ENCODE results near the gene DDX49. TPM values are rescaled to one million over a fixed set of nuclear protein-coding genes. Genes with fewer than 3 reads are reported as not detected.

Gene DDX49
- total RNA-seq, 4 donors from 2014 or later: 47.0 to 80.7 (median 60.6) TPM

- no peak for TF ChIP-seq CTCF (IDR thresholded peaks at IDR 0.05)
- TF ChIP-seq POLR2A (IDR thresholded peaks at IDR 0.05): no peak
- Histone ChIP-seq H3K27me3 (peaks cover 7 to 59% (median 14%) of the 10 kb centered on the region in 4 donors), H3K9me3 (no peaks in the 10 kb centered on the region), H3K4me1 (peaks cover 10 to 32% (median 21%) of the 10 kb centered on the region in 3 donors), H3K27ac (no peak within 1 kb of the TSS), H3K4me3 (peak within 1 kb of the TSS in 3 of 4 donors; percentile 31 to 62 (median 45)), H3K36me3 (peaks cover 8 to 27% (median 14%) of the 10 kb centered on the region in 3 donors)
- no peak for DNase-seq
- WGBS, 2 donors: no CpG with 5 or more reads among the region's 89 CpGs
- intact Hi-C loops (cut with DNase I): no loop called here
These were observed 23.6 kb upstream of the DDX49 start, which contains the start of gene CERS1 for GRCh38 chr19:18895824-18896341. TSS of gene CERS1 (minus strand) at chr19:18896158. CDS start at chr19:18896072, 86 bp downstream.

GRCh38 chr19:18896421-18896841, 23.1 kb upstream of the DDX49 start:
- no peak for DNase-seq
- WGBS, 2 donors: 20 to 40% methylated on average over 1 to 2 of the region's 33 CpGs
- peaks cover 7 to 59% (median 14%) of the 10 kb centered on the region in 4 donors for H3K27me3 ChIP-seq
- no peak overlapping the region for H3K27ac ChIP-seq
- peaks cover 10 to 32% (median 21%) of the 10 kb centered on the region in 3 donors for H3K4me1 ChIP-seq
- TF ChIP-seq POLR2A (IDR thresholded peaks at IDR 0.05) (no peak), CTCF (IDR thresholded peaks at IDR 0.05) (peak in 1 of 6 experiments; percentile 12)
- intact Hi-C loops (cut with DNase I): no loop called here
- H3K4me3 ChIP-seq: peak overlapping the region in 2 of 4 donors; percentile 45 to 62
- H3K36me3 ChIP-seq: peaks cover 8 to 32% (median 14%) of the 10 kb centered on the region in 3 donors
- H3K9me3 ChIP-seq: no peaks in the 10 kb centered on the region

- intact Hi-C loops (cut with DNase I): no loop called here
- no peak for DNase-seq
- TF ChIP-seq POLR2A (IDR thresholded peaks at IDR 0.05) (no peak), CTCF (IDR thresholded peaks at IDR 0.05) (no peak)
- Histone ChIP-seq H3K4me3 (no peak overlapping the region), H3K36me3 (peaks cover 8 to 42% (median 14%) of the 10 kb centered on the region in 3 donors), H3K9me3 (no peaks in the 10 kb centered on the region), H3K4me1 (peaks cover 10 to 32% (median 21%) of the 10 kb centered on the region in 3 donors), H3K27ac (no peak overlapping the region), H3K27me3 (peaks cover 7 to 52% (median 14%) of the 10 kb centered on the region in 4 donors)
- 76 to 87% methylated on average over 18 to 19 of the region's 25 CpGs for WGBS, 2 donors
These were observed 22.2 kb upstream of the DDX49 start for GRCh38 chr19:18897094-18898029.

- peaks cover 7 to 44% (median 14%) of the 10 kb centered on the region in 4 donors for H3K27me3 ChIP-seq
- H3K9me3 ChIP-seq: no peaks in the 10 kb centered on the region
- H3K4me1 ChIP-seq: peaks cover 10 to 32% (median 21%) of the 10 kb centered on the region in 3 donors
- DNase-seq: no peak
- H3K4me3 ChIP-seq: no peak overlapping the region
- 100% methylated on average over 1 of the region's 18 CpGs; no CpG with 5 or more reads in 1 of the 2 donors for WGBS, 2 donors
- TF ChIP-seq POLR2A (IDR thresholded peaks at IDR 0.05) (no peak), CTCF (IDR thresholded peaks at IDR 0.05) (no peak)
- no peak overlapping the region for H3K27ac ChIP-seq
- intact Hi-C loops (cut with DNase I): no loop called here
- peaks cover 8 to 47% (median 14%) of the 10 kb centered on the region in 3 donors for H3K36me3 ChIP-seq
These were observed 21.4 kb upstream of the DDX49 start for GRCh38 chr19:18898081-18898606.
